NB4 (cell line): ENCODE data around the gene METRN.
A peak's percentile ranks its signal among the peaks of the same experiment; 100 is the strongest.

Source experiments
- DNase-seq: peaks from one replicate; pipeline ENCODE4 v3.0.0; 2010; ENCODE audit warnings: low read depth
- H3K4me3 ChIP-seq: one replicate; pipeline ENCODE4 v1.5.1; 2011; ENCODE audit warnings: mild to moderate bottlenecking, low read depth, low read length, moderate library complexity
- CTCF ChIP-seq: IDR thresholded peaks from one replicate; pipeline ENCODE4 v1.5.1; 2012; ENCODE audit warnings: low read depth, low read length
- MAX ChIP-seq: IDR thresholded peaks from 2 replicates; pipeline ENCODE4 v1.6.1; 2011; ENCODE audit warnings: low read depth, low read length
- MYC ChIP-seq: IDR thresholded peaks from 2 replicates; pipeline ENCODE4 v1.6.1; 2011; ENCODE audit warnings: low read depth, low read length
- POLR2A ChIP-seq: IDR thresholded peaks from 2 replicates; pipeline ENCODE4 v1.6.1; 2011; ENCODE audit warnings: mild to moderate bottlenecking; ENCODE audit not compliant: insufficient read length; ENCODE audit errors: extremely low read depth

METRN gene

GRCh38 chr16:705431-706188, 9.3 kb upstream of the METRN start, which contains the start of gene FBXL16:
FBXL16 (minus strand) TSS chr16:705801; CDS start chr16:697405, 8,396 bp downstream.
- TF ChIP-seq MAX: no peak
- no peak for DNase-seq
- H3K4me3 ChIP-seq: no peak within 1 kb of the TSS

- TF ChIP-seq CTCF (no peak), POLR2A (no peak), MAX (no peak), MYC (no peak)
- no peak overlapping the region for H3K4me3 ChIP-seq
- DNase-seq: no peak
Measured at GRCh38 chr16:706189-707061, 8.5 kb upstream of the METRN start.

GRCh38 chr16:707062-707538, 7.8 kb upstream of the METRN start:
- no peak for DNase-seq
- no peak overlapping the region for H3K4me3 ChIP-seq
- TF ChIP-seq CTCF (no peak), MYC (no peak), POLR2A (no peak), MAX (no peak)

GRCh38 chr16:708019-708418, 6.9 kb upstream of the METRN start:
- no peak for DNase-seq
- H3K4me3 ChIP-seq: no peak overlapping the region
- TF ChIP-seq MAX: no peak

GRCh38 chr16:708959-709358, 6.0 kb upstream of the METRN start:
- no peak for TF ChIP-seq POLR2A
- no peak for TF ChIP-seq MAX
- no peak for TF ChIP-seq CTCF
- TF ChIP-seq MYC: no peak
- no peak overlapping the region for H3K4me3 ChIP-seq
- no peak for DNase-seq

- DNase-seq: peak; percentile 48
- no peak for TF ChIP-seq POLR2A
- TF ChIP-seq CTCF: no peak
- no peak for TF ChIP-seq MAX
- TF ChIP-seq MYC: no peak
- H3K4me3 ChIP-seq: no peak overlapping the region
Measured at GRCh38 chr16:709566-710499, 5.1 kb upstream of the METRN start.
